NCI-H82 (cell line): ENCODE results near the gene ECE1.

Experiments
- DNase-seq: peaks from one replicate; lab custom pipeline; 2025; lab: John Stamatoyannopoulos, UW

ECE1 gene

DNA sequence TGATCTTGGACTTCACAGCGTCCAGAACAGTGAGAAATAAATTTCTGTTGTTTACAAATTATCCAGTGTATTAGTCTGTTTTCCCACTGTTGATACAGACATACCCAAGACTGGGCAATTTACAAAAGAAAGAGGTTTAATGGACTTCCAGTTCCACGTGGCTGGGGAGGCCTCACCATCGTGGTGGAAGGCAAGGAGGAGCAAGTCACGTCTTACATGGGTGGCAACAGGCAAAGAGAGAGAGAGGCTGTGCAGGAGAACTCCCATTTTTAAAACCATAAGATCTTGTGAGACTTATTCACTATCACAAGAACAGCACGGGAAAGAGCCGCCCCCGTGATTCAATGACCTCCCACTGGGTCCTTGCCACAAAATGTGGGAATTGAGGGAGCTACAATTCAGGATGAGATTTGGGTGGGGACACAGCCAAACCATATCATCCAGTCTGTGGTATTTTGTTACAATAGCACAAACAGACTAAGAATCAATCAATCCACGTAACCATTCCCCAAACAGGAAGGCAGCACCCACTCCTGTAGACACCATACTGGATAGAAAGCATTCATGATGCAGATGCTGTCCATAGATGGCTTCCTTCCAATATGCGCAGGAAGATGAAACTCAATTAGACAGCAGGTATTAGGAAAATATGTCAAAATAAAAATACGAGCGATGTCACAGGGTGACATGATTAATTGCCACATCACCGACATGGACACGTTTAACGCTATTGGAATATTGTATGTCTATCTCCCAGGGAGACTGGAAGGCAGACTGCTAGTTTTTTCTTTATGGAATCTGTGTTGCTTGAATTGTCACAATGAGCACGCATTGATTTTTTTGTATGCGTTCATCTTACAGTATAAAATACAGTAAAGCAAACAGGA is 22.8 kb downstream of the ECE1 start:
- DNase-seq = no peak

DNA sequence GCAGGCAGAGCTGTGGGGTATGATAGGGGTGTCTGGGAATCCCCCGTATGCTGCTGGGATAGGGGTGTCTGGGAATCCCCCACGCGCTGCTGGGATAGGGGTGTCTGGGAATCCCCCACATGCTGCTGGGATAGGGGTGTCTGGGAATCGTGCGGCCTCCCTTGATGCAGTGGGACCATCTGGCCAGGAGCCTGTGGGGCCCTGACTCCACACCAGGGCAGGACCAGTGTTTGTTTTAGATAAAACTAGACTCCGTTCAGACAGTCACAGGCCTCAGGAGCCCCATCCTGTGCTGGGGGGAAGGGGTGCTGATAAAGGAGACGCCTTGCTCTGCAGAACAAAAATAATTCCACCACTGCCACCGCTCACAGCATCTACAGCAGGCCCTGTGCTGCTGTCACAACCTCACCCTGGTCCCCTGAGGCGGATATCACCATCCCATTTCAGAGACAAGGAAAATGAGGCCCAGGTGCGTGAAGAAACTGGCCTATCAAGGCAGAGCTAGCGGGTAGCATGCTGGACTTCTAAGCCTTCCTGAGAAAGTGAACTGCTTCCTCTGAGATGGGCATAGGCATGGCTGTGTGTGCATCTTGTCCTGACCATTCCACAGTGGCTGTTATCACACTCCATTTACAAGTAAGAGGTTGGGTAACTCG is 24.0 kb downstream of the ECE1 start:
- no peak for DNase-seq

DNA sequence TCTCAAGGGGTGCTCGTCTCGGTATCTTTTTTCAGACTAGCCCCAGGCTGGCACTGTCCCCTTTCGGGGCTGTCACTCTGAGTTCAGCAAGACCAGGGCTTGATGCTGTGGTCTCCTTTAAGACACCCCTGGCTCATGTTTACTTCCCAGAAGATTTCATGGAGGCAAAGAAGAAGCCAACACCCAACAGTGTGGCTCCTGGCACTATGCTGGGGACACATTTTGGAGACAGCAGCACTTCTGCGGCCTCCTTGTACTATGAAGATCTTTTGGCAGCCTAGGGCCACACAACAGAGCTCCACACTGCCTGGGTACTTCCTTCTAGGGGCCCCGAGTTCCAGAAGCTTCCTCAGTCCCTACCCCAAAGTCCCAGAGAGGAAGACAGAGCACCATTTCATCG is 24.6 kb downstream of the ECE1 start:
- DNase-seq = no peak

DNA sequence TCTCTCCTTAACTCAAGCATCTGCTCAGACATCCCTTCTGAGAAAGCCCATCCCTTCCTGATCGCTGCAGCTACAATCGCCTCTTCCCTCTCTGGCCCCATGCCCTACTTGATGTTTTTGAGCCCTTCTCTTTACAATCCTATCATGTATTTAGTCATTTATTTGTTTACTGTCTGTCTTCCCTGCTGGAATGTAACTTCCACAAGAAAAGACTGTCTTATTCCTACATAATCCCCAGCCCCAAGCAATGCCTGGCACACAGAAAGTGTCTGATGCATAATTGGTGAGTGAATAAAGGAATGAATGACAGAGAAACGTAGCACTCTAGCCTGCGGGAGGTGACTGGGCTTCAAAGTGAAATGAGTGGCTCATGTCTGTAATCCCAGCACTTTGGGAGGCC is 25.4 kb downstream of the ECE1 start:
- DNase-seq = no peak

DNA sequence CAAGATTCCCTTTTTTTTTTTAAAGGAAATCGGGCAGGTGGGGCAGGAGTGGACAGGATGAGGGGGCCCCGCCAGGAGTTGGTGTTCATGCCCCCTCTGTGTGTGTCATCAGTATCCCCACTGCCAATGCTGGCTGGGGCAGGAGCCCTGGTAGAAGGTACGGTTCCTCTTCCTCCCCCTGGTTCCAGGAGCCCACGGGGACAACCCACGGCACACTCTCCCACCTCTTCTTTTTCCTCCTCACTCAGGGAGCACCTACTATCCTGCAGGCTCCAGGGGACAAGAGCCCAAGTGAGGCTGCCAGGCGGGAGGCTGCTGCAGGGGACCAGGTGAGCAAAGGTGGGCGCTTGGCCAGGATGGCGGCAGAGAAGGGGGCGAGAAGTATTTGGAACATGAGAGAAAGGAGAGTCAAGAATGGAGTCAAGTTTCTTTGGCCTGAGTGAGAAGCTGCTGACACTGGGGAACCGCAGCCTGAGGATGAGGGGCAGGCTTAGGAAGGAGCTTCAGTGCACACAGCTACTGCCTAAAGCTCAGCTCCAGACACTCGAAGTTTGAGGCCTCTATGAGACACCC is 26.5 kb downstream of the ECE1 start:
- DNase-seq = no peak

DNA sequence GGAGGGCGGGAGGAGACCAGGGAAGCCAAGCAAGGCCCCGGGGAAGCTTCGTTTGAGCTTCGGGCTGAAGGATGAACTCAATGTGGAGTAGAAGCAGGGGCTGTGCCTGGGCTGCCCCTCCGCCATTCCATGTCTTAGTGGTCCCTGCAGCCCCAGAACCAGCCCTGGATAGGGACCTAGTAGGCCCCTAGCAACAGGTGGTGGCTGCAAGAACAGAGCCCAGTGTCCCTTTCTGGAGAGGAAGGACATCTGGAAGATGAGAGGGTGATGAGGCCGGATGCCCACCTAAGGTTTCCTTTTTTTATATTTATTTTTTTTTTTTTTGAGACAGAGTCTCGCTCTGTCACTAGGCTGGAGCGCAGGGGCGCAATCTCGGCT is 27.2 kb downstream of the ECE1 start:
- DNase-seq = no peak

DNA sequence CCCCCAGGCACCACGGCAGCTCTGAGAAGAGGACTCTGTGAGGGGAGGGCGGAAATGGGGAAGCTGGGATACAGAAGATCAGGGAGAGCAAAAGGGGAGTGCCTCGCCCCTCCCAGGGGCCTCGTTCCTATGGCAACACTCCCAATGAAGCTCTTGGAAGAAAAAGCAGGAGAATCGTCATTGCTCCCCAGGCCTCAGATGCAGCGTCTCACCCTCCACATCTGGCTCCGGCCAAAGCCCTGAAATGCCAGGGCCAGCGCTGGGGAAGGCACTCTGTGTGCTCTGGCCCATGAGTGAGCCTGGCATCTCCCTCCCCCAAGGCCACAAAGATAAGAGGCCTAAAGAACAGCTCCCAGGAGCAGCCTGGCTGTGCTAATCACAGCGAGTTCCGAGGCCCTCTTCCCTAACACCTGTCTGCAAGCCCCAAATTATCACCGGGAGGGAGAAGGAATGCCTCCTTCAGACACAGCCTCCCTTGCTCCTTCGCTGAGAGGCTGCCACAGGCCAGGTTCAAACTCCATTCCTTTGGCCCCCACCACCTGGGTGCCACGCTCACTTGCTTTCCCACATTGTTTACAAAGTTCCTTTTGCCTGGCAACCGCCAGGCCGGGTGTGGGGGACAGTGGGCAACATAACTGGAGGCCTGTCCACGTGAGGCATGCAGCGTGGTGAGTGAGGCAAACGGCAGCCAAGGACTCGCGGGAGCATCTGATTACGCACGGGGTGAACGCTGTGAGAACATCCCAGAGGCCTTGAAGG is 27.8 kb downstream of the ECE1 start:
- DNase-seq = no peak

DNA sequence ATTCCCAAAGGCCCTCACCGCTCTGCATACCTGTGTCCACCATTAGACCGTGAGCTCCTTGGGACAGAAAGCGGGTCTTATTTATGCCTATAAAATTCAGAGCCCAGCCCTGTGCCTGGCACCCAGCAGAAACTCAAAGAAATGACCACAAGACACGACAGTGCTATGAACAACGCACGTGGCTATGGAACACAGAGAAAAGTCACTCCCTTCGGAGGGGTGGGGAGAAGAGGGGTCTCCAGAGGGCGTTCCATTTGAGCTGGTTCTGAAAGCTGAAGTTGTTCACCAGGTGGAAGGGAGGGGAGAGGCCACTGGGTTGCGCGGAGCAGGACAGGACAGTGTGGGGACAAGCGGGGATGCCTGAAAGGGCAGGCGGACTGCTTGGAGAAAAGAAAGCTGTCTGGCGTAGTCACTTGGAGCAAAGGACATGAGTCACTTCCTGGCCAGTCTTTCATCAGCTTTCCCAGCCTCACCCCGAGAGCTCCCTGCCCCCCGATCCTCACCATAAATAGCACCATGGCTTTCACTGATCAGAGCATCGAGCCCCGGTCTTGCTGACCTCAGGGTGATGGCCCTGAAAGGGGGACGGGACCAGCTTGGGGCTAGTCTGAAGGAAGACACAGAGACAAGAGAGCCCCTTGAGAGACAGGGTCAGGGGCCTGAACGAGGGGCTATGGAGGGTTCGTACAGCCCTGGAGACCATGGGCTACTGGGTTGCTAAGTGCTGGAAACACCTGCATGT is 28.5 kb downstream of the ECE1 start:
- no peak for DNase-seq

DNA sequence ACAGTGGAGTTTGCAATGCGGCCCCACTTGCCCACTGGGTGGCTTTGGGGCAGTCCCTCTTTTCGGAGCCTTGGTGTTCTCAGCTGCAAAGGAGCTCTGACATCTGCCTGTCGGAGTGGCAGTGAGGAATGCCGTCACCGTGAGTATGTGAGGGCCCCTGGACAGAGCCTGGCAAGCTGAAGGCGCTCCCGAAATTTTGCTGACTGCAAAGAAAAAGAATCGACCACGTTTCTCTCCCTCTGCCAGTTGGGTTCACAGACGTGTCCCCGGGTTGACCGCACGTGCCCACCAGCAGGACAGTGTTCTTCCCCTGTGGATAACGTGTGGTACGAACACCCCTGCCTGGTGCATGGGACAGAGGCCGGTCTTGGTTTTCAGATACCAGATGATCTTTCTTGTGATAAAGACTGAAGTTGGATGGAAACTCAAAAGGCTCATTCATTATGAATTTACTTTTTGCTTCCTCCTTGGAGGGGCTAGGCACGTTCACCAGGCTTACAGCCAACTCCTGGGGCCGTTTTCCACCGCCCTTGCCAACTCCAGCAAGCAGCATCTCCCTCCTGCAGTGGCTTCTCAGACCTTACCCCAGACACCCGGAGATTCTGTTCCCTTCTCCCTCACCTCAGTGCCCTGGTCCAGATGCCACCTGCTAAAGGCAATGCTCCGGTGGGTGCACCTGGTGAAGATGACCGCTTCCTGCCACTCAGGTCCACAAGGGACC is 29.7 kb downstream of the ECE1 start:
- DNase-seq = no peak

DNA sequence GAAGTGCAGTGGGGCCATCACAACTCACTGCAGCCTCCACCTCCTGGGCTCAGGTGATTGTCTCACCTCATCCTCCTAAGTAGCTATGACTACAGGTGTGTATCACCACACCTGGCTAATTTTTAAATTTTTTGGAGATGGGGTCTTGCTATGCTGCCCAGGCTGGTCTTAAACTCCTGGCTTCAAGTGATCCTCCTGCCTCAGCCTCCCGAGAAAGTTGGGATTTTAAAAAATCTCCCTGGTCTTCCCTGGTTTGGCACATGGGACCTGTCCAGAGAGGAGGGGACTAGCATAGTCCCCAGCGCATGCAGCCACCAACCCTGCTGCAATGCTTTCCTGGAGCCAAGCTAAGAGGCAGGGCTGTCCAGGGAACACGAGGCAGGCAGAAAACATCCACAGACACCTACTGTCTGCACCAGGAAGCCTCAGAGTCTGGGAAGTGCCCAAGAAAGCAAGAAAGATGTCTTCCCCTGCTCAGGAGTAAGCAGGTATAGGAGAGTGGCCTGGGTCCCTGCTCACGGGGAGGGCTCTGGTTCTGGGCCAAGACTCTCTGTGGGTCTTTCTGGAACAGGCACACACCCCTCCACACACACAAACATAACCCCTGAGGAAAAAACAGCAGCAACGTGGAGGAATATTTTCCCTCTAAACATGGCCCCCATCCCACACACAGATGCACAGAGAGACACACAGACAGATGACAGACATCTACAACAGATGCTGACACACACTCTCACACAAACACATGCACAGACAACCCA is 30.8 kb downstream of the ECE1 start:
- DNase-seq = no peak

DNA sequence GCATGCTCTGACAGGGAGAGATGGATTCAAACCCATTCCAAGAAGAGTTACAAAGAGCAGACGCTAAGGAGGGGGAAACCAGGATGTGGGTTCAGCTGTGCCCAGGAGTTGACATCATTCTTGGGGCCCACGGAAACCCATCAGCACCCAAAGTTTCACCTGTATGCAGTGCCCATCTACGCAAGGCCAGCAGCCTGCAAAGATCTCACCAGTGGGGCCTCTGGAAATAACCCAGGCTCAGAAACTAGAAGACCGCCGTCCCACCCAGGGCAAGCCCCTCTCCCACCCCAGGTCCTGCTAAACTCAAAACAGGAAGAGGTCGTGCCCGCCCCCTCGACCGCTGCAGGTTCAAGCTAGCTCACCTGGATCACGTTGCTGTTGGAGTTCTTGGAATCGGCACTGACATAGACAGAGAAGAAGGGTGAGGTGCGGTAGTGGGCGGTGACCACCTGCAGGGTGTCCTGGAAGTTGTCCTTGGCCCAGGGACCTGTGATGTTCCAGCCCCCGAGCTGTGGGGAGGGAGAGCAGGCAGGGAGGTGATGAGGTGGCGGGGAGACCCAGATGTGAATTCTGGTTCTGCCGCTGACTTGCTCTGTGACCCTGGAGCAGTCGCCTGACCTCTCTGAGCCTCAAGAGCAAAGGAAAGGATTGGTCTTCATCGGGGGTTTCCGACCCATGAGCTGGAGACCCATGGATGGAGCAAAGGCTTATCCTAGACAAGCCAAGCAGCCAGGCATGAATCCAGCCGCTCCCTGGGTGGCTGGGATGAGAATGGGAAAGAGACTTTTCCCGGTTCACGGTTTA is 31.7 kb downstream of the ECE1 start:
- no peak for DNase-seq

DNA sequence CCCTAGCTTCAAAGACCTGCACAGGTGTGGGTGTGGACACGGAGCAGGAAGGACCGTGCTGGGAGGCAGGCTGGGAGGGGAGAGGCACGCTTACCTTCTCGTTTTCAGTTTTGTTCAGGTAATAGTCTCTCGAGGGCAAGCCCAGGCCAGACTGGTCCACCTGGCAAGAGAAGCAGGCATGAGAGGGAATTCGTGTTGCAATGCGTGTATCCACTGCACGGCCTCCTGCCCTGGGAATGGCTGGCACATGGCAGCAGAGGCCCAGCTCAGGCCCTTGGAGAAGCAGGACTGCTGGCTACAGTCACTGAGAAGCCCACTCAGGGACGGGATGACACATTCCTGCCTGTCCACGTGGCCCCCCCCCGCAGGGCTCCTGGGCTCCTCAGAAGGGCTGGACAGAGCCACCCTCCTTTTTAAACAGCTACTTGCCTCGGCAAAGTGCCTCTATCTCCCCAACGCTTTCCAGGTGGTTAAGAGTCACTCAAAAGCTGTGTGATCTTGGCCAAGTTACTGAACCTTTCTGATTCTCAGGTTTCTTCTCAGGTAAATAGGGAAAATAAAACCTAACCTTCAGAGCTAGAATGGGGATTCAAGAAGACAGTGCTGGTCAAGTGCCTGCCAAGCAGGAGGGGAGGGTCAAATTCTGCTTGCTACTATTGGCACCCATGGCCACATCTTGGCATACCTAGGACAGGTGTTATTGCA is 32.7 kb downstream of the ECE1 start:
- DNase-seq = no peak

DNA sequence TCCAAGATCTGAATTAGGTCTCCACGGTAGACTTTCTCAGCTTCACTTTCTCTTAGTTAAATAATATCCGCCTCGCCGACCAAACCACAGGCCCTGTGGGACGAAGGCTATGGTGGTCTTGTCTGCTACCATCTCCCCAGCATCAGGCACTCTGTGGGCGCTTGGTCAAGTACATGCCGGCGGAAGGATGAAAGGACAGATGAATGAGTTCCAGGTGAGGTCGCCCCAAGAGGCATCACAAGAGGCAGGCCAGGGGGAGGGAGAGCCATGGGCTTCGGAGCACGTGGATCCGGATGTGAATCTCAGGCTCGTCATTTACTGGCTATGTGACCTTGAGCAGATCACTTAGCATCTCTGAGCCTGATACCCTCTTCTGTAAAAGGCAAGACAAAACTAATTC is 33.5 kb downstream of the ECE1 start:
- DNase-seq = no peak

DNA sequence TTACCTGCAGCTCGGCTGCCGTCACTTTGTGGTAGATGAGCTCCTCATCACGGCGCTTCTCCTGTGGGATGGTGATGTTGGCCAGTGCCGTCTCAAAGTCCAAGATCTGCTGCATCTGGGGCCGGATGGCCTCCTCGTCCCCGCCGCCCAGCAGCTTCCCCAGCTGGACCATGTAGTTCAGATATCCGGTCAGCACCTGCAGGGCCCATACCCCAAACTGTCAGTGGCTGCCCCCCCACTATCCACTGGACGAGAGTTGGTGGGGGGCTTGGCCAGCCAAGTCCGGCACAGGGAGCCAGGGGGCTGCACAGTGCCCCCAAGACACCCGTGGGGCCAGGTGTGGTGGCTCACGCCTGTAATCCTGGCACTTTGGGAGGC is 34.3 kb downstream of the ECE1 start:
- DNase-seq = no peak

DNA sequence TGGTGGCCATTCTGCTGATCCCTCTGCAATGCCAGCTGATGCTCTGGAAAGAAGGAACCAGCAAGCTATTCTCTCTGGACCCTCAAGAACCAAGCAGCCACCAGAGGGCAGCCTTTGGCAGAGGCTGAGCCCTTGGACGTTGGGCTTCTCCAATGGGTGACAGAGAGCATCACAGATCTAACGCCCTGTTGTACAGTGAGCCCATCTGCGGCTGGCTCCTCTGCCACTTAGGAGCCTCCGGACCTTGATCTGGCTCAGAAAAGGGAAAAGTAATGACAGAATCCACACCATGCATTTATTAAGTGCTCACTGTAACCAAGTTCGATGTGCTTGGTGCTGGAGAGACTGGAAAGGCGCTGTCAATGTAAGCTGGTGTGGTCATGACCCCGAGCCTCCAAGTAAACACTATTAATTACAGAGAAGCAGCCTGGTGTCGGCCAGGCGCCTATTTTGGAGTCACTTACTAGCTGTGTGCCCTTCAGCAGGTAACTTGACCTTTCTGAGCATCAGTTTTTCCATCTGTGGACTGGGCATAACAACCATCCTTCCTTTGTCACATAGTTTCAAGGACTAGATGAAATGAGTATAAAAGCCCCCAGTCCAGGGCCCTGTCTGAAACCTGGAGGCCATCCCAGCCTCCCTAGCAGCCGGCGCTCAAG is 34.9 kb downstream of the ECE1 start:
- peak; percentile 97 for DNase-seq

DNA sequence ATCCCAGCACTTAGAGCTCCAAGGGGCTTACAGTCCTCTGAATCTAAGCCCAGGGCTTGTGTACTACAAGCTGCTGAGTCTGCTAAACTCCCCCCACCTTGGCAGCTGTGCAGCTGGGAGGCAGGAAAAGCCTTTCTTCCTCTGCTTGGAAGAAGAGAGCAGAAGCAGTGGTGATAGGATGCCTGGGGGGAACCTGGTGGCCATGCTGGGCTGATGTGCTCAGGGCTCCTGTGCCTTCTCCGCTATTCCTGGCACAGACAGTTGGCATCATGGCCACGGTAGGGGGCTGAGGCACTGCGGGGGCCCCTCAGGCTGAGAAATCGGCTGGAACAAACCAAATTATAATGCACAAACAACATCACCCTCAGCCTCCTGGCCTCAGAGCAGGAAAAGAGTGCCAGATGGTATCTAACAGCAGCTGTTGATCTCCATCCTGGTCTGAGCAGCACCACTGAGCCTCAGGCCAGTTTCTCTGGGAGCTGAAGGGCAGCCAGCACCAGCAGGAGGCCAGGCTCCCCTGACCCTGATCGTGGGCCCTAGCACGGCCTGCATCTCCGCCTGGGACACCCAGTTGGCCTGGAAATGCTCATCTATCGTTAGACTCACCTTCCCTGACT is 35.8 kb downstream of the ECE1 start:
- DNase-seq = peak; percentile 99

DNA sequence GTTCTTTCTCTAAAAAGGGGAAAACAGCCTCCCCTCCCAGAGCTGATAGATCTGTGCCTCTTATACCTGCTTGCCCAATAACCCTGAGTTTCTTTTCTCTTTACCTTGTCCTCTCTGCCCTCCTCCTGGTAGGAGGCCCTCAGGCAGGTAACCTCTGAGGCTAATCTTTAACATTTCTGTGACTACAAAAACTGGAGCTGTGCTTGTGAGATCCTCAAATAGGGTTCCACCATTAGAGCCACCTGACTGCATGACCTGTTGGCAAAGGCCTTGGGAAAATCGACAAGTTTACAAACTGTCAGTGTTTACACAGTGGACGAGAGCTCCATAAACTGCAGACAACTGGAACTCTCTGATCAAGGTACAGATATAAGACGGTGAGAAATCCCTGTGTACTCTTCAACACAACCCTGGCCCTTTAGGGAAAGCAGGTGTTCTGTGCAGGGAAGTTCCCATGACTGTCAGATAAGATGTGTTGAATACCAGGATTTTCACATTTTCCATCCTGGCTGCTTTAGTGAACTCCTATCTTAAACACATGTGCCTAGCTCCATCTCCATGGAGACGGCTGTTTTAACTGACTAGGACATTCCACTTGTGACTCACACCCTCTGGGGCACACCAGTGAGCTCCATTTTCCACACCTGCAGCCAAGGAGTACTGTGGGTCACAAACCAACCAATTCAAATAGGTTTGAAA is 38.3 kb downstream of the ECE1 start:
- DNase-seq = no peak
